HG02588 (cell line): ENCODE data around the gene AVPR2.

Experiments used
- ATAC-seq: cut with Tn5 transposase; IDR thresholded peaks from one replicate; pipeline ENCODE4 v1.9.1; 2021; ENCODE audit warnings: mild to moderate bottlenecking, moderate library complexity; ENCODE audit not compliant: unreplicated experiment

AVPR2 gene

DNA sequence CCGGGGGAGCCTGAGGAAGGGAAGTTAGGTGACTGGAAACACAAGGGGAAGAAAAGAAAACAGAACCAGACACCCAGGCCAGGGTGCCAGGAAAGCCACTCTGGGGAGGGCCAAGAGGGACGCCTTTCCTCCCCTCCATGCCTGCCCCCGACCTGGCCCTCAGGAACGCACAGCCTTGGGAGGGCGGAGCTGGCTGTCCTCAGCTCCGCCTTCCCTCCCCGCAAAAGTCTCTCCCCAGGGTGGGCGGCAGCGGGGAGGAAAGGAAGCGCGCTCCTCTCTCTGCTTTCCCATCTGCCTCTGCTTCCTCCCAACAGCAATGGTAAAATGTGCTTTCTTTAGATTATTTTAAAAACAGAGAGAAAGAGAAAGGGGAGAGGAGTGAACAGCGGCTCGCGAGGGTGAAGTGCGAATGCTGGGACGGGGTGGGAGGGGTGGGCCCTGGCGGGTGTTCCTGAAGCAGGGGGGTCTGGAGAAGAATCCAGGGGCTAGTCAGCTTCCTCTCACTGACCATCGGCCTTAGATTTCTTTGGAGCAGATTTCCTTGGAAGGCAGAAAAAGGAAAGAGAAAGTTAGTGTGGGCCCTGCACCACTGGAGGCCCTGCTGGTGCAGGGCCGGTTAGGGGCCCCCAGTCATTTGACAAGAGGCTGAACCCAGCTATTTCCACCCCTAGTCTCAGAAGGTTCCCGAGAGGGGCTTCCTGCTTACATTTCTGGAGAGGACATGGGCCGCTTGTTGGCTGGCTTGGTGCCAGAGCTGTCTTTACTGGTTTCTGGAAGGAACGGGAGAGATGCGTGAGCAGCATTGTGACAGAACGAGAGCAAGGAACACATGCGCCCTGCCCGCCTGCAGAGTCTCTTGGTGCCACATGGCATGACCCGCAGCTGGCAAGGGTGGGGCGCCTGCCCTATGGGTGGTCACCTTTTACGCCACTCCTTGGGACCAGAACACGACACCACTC, 44.7 kb downstream of the AVPR2 start:
- ATAC-seq: no peak

DNA sequence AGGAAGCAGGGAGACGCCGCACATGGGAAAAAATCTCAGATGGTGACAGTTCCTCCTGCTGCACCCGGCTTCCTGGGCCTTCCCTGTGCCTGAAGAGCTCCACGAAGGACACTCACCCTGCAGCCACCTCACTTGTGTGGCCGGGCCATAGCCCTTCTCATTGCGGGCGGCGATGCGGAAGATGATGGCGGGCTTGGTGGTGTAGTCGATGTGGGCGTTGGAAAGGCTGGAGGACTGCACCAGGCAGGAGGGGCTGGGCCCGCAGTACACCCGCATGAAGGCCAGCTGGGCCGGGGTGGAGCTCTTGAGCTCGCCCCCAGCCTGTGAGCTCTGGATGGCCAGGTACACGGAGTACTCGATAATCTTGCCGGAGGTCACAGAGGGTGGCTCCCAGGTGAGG, 45.7 kb downstream of the AVPR2 start:
- ATAC-seq: no peak

DNA sequence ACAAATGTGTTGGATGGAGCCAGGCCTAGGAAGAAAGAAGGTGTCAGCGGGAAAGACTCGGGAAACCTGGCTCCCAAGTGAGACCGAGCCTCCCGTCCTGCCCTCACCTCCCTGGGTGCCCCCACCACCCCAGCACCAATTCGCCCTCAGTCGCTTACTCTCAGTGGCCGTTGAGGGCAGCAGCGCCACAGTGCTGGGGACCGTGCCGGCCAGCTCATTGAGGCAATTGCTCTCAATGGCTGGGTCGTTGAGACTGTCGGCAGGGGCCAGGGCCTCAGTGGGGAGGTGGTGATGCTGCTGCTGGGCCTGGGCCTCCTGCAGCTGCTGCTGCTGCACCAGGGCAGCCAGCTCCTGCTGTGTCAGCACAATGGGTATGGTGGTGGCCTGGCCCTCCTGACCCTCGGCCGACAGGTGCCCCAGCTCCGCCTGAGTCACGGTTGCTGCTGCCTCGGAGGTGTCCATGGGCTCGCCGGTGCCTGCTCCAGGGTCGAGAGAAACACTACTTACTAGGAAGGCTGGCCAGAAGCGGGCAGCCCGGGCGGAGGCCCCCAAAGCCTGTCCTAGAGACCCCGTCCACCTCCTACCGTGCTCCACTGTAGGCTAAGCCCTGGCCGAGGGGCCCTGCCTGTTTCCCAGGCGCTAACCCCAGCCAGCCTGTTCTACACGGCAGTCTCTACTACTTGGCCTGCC, 47.4 kb downstream of the AVPR2 start:
- ATAC-seq: no peak

DNA sequence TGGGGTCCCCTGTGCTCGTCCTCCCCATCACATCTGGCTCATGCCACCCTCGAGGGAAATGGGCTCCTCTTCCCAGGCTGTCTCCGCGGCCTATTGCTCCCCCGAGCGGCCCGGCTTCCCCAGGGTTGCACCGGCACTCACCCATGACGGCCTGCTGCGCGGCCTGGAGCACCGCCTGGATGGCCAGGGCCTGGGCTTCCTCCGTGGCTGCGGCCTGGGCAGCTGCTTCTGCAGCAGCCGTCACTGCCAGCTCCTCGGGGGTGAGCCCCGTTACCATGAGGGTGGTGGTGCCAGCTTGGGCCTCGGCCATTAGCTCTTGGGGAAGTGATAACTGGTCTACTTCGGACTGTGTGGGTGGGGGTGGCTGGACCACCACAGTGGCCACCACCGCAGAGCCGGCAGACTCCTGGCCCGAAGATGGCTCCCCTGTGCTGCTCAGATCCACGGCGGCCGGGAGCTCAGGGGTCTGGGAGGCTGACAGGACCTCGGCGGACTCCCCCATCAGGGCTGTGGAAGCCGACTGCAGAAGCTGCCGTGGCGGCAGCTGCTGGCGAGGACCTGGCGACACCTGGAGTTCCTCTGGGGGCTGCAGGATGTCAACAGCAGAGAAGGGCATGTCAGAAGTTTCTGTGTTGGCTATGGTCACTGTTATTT, 48.0 kb downstream of the AVPR2 start:
- ATAC-seq: no peak

DNA sequence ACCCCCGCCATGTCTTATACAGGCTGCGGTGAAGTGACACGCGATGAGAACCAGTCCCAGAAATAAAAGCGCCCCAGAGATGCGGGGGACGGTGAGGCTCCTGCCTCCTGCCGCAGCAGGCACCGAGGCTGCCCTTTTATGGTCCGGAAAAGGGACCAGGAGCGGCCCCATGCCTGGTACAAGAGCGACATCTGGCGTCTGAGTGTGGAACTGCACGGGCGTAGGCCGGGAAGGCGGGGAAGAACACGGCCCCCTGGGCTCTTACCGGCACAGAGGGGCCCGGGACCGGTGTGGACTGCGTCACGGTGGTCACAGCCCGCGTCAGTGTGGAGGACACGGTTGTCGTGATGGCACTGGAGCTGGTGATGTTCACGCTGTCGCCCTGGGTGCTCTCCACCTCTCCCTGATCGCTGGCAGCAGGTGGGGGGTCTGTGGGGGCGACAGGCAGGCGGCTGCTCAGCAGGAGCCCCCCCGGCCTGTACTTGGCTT, 48.9 kb downstream of the AVPR2 start:
- ATAC-seq: no peak

DNA sequence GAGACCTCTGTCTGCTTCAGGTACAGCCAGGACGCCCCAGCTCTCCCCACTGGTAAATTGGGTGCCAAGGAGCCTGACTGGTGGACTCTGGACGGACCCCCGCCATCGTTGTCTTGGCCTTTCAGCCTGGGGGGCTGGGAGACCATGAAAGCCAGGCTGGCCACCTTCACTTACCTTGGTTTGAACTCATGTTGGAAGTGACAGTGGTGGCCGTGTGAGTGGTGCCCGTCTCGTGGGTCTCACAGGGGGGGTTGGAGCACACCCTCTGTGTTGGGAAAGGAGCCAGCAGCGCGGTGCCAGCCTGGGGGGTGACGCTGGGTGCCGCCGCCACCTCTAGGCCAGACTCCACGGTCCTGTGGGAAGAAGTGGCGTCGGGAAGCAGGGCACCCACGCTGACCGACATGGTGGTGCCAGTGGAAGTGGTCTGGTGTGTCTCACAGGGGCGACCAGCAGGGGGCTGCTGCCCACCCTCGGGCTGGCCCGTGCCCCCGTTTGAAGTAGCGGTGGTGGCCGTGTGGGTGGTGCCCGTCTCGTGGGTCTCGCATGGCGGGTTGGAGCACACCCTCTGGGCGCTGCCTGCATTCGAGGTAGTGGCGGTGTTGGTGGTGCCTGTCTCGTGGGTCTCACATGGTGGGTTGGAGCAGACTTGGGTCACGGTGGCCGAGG, 49.6 kb downstream of the AVPR2 start:
- no peak for ATAC-seq

DNA sequence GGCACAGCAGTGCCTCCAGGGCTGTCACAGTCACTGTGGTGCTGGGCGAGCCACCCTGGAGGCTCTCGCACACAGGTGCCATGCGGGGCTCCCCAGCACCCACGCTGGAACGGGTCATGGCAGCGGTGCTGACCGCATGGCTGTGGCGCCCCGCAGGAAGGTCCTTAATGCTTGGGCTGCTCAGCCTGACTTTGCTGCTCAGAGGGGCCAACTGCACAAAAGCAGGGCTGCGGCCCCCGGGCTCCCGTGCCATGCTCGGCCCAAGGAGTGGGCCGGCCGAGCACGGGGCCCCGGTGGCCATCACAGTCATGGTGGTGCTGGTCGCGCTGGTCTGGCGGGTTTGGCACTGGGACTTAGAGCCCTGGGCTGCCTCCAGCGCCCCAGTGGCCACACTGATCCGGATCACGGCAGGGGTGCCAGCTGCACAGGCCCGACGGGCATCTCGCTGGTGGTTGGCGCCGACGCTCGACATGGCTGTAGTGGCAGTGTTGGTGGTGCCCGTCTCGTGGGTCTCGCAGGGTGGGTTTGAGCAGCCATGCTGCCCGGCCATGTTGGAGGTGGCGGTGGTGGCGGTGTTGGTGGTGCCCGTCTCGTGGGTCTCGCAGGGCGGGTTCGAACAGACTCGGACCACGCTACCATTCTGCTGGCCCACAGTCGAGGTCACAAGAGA, 50.2 kb downstream of the AVPR2 start:
- no peak for ATAC-seq

DNA sequence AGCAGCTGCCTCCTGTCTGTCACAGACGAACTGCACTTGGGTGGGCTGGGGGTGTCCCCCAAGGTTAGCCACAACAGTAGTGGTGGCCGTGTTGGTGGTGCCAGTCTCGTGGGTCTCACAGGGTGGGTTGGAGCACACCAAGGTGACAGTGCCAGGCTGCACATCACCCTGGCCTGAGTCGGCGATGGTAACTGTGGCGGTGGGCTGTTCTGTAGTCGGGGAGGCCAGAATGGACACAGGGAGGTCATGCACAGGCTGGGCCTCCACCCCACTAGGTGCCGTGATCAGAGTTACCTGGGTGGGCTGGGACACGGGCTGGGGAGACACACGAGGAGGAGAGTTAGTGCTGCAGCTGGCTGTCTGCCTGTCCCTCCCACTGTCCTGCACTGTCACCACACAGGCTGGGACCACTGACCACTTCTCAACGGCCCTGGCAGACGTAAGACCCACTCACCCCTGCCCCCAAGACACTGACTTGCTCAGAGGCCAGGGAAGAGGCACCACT, 50.8 kb downstream of the AVPR2 start:
- ATAC-seq: no peak

DNA sequence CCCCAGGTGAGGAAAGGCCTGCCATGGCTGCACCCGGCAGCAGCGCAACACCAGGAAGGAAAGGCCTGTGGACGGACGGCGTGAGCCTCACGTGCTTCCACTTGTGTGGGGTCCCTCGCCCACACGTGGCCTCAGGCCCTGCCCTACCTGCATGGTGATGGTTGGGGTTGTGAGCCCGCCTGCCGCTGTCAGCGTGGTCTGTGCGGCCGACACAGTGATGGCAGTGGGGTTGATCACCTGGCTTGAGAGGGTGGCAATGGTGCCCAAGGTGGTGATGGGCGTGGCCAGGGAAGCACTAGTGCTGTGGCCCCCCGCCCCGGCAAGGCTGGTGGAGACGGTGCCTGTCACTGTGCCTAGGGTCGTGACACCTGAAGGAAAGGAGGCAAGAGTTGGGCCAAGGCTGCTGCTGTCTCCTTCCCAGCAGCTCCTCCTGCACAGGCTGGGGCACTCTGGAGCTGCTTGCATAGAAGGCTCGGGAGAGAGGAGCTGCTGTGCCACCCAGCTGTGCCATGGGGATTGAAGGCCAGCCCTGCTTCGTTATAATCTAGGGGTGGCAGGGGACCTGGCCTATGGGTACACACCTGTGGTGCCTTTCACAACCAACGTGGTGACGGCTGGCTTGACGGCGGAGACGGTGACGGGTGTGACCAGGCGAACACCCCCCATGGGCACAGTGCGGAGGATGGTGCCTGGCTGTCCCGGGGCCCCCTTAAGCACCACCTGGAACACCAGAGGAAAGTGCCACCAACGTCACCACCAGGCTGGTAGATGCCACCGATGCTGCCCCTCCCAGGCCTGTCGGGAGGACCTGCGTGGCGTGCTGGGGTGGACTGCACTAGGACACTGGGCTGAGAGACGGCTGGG, 51.8 kb downstream of the AVPR2 start:
- no peak for ATAC-seq
